ENCODE measurements around the gene SMU1. TPM values are rescaled to one million over a fixed set of nuclear protein-coding genes. Genes with fewer than 3 reads are reported as not detected.
A peak's percentile ranks its signal among the peaks of the same experiment; 100 is the strongest.

The SMU1 gene
- total RNA-seq, 1 experiment from 2014 or later, result 17.2 TPM

DNA sequence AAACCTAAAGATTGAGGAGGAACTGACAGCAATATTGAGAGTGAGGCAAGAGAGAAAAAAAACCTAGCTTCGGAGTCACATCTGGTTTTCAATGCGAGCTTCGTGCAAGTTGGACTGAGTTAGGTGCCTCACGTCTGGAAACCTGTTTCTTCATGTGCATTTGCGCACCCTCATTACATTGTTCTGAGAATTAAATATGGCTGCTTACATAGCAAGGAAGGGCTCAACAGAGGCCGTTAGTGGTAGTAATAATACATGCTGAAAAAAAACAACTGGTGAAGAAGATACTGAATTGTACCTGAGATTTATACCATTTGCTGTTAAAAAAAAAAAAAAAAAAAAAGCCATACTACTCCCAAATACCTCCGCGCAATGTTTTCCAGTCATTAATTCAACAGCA is 32.8 kb downstream of the SMU1 start:
- intact Hi-C loops (cut with micrococcal nuclease), result loop anchor here (1.0 kb wide), 1 partner anchor 42 kb away; the partner anchor contains the start of gene APTX
- peaks cover 78% of the 10 kb centered on the region for H3K36me3 Mint-ChIP-seq (ENCODE audit: insufficient read depth, unreplicated experiment)
- TF ChIP-seq, protein P1, sequence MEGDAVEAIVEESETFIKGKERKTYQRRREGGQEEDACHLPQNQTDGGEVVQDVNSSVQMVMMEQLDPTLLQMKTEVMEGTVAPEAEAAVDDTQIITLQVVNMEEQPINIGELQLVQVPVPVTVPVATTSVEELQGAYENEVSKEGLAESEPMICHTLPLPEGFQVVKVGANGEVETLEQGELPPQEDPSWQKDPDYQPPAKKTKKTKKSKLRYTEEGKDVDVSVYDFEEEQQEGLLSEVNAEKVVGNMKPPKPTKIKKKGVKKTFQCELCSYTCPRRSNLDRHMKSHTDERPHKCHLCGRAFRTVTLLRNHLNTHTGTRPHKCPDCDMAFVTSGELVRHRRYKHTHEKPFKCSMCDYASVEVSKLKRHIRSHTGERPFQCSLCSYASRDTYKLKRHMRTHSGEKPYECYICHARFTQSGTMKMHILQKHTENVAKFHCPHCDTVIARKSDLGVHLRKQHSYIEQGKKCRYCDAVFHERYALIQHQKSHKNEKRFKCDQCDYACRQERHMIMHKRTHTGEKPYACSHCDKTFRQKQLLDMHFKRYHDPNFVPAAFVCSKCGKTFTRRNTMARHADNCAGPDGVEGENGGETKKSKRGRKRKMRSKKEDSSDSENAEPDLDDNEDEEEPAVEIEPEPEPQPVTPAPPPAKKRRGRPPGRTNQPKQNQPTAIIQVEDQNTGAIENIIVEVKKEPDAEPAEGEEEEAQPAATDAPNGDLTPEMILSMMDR (IDR thresholded peaks at IDR 0.05; ENCODE audit: unreplicated experiment), result no peak
- BruUV-seq (replicated peaks), result TSS peak; percentile 22
- ChIA-PET CTCF (interaction anchor here (0.6 to 0.7 kb wide), 3 partner anchors 31 to 1287 kb away, joined by 3 to 4 read pairs (median 4); no protein-coding TSS in a partner anchor), POLR2A (interaction anchor here (0.6 to 13.6 kb wide), 9 partner anchors 10 to 391 kb away, joined by 3 to 153 read pairs (median 4); partner anchors contain the start of genes APTX, DNAJA1, NFX1 and SMU1)
- peaks cover 22% of the 10 kb centered on the region for H3K4me1 Mint-ChIP-seq (ENCODE audit: insufficient read depth, unreplicated experiment)
- H3K27me3 Mint-ChIP-seq (ENCODE audit: insufficient read depth, unreplicated experiment), result no peaks in the 10 kb centered on the region
- H3K9me3 Mint-ChIP-seq (ENCODE audit: unreplicated experiment), result no peaks in the 10 kb centered on the region
- peak overlapping the region; percentile 64 for H3K27ac Mint-ChIP-seq (ENCODE audit: low read depth, unreplicated experiment)
- DNase-seq (ENCODE audit: unreplicated experiment), result no peak
- H3K4me3 Mint-ChIP-seq (ENCODE audit: unreplicated experiment), result peak overlapping the region; percentile 72

DNA sequence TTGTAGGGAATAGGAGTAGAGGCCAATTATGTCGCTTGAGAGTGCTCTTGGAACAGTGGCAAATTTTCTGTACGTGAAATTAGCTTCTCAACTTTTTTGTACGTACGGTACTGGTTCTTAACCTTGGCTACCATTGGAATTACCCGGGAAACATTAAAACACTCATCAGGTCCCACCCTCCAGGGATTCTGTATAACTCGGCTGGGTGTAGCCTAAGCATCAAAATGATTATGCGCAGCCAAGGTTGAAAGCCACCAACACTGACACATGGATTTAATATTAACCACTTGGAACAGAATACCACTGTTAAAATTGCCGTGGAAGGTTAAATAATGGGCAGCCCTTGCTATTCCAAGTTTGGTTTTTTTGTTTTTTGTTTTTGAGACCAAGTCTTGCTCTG is 34.0 kb downstream of the SMU1 start:
- intact Hi-C loops (cut with micrococcal nuclease), result no loop called here
- Mint-ChIP-seq H3K9me3 (ENCODE audit: unreplicated experiment) (no peaks in the 10 kb centered on the region), H3K4me1 (ENCODE audit: insufficient read depth, unreplicated experiment) (peaks cover 22% of the 10 kb centered on the region), H3K4me3 (ENCODE audit: unreplicated experiment) (no peak overlapping the region), H3K27ac (ENCODE audit: low read depth, unreplicated experiment) (no peak overlapping the region), H3K27me3 (ENCODE audit: insufficient read depth, unreplicated experiment) (no peaks in the 10 kb centered on the region), H3K36me3 (ENCODE audit: insufficient read depth, unreplicated experiment) (peaks cover 78% of the 10 kb centered on the region)
- CTCF ChIA-PET, result no interaction called here
- no TSS peak for BruUV-seq (replicated peaks)
- POLR2A ChIA-PET, result interaction anchor here (0.6 to 13.6 kb wide), 3 partner anchors 14 to 233 kb away, joined by 3 to 153 read pairs (median 12); partner anchors contain the start of gene DNAJA1
- no peak for DNase-seq (ENCODE audit: unreplicated experiment)
- TF ChIP-seq, protein P1 (IDR thresholded peaks at IDR 0.05; ENCODE audit: unreplicated experiment), result no peak

DNA sequence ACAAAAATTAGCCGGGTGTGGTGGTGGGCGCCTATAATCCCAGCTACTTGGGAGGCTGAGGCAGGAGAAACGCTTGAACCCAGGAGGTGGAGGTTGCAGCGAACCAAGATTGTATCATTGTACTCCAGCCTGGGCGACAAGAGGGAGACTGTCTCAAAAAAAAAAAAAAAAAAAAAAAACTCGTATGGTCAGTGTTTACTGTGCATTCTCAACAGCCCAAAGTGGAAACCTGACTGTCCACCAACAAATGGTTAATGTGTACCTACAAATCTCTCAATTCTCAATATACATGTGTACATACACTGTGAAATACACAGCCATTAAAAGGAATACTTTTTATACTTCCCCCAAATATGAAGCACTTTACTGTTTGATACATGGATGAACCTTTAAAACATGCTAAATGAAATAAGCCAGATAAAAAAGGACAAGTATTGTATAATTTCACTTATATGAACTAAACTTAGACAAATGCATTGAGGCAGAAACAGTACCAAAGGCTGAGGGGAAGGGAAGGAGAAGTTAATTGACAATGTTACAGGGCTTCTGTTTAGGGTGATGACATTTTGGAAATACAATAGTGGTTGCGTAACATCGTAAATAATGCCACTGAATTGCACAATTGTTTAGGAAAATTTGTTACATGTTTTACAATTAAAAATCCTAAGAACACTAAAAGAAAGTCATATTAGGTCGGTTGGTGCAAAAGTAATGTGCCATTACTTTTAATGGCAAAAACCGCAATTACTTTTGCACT is 34.9 kb downstream of the SMU1 start:
- Mint-ChIP-seq H3K27ac (ENCODE audit: low read depth, unreplicated experiment) (no peak overlapping the region), H3K36me3 (ENCODE audit: insufficient read depth, unreplicated experiment) (peaks cover 78% of the 10 kb centered on the region), H3K4me3 (ENCODE audit: unreplicated experiment) (no peak overlapping the region), H3K4me1 (ENCODE audit: insufficient read depth, unreplicated experiment) (peaks cover 22% of the 10 kb centered on the region), H3K27me3 (ENCODE audit: insufficient read depth, unreplicated experiment) (no peaks in the 10 kb centered on the region), H3K9me3 (ENCODE audit: unreplicated experiment) (no peaks in the 10 kb centered on the region)
- BruUV-seq (replicated peaks), result no TSS peak
- ChIA-PET POLR2A (interaction anchor here (1.1 to 13.6 kb wide), 2 partner anchors 13 to 222 kb away, joined by 3 to 153 read pairs; partner anchors contain the start of gene DNAJA1), CTCF (interaction anchor here (0.5 kb wide), 1 partner anchor 9 kb away, joined by 3 read pairs; no protein-coding TSS in a partner anchor)
- TF ChIP-seq, protein P1 (IDR thresholded peaks at IDR 0.05; ENCODE audit: unreplicated experiment), result no peak
- DNase-seq (ENCODE audit: unreplicated experiment), result peak; percentile 50
- intact Hi-C loops (cut with micrococcal nuclease), result no loop called here

DNA sequence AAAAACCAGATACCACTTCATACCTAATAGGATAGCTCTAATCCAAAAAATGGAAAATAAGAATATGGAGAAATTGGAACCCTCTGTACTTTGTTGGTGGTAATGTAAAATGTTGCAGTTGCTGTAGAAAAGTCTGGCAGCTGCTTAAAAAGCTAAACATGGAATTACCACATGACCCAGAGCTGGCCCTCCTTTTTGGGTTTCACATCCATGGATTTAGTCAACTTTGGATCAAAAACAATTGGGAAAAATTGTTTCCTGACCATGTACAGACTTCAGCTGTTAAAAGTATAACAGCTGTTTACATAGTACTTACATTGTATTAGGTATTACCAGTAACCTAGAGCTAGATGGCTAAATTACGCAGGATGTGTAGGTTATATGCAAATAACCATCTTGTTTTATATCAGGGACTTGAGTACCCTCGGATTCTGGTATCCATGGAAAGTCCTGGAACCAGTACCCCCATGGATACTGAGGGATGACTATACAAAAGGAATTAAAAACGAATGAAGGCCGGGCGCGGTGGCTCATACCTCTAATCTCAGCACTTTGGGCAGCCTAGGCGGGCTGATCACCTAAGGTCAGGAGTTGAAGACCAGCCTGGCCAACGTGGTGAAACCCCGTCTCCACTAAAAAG is 35.6 kb downstream of the SMU1 start:
- no peak overlapping the region for H3K27ac Mint-ChIP-seq (ENCODE audit: low read depth, unreplicated experiment)
- no peak for DNase-seq (ENCODE audit: unreplicated experiment)
- H3K9me3 Mint-ChIP-seq (ENCODE audit: unreplicated experiment), result no peaks in the 10 kb centered on the region
- TF ChIP-seq, protein P1 (IDR thresholded peaks at IDR 0.05; ENCODE audit: unreplicated experiment), result no peak
- peaks cover 22% of the 10 kb centered on the region for H3K4me1 Mint-ChIP-seq (ENCODE audit: insufficient read depth, unreplicated experiment)
- H3K4me3 Mint-ChIP-seq (ENCODE audit: unreplicated experiment), result no peak overlapping the region
- ChIA-PET CTCF (interaction anchor here (0.5 to 0.6 kb wide), 2 partner anchors 9 to 103 kb away, joined by 3 read pairs; no protein-coding TSS in a partner anchor), POLR2A (interaction anchor here (1.1 to 13.6 kb wide), 3 partner anchors 13 to 222 kb away, joined by 3 to 153 read pairs (median 4); partner anchors contain the start of gene DNAJA1)
- H3K27me3 Mint-ChIP-seq (ENCODE audit: insufficient read depth, unreplicated experiment), result no peaks in the 10 kb centered on the region
- no TSS peak for BruUV-seq (replicated peaks)
- intact Hi-C loops (cut with micrococcal nuclease), result no loop called here
- peaks cover 78% of the 10 kb centered on the region for H3K36me3 Mint-ChIP-seq (ENCODE audit: insufficient read depth, unreplicated experiment)
